GM19455 (cell line): ENCODE data around the gene PTPRD.

Experiments used
- ATAC-seq: cut with Tn5 transposase; IDR thresholded peaks from one replicate; pipeline ENCODE4 v1.9.1; 2021; ENCODE audit not compliant: unreplicated experiment

PTPRD gene

GRCh38 chr9:9621355-9621940 is 991.4 kb downstream of the PTPRD start:
- ATAC-seq: no peak

DNA sequence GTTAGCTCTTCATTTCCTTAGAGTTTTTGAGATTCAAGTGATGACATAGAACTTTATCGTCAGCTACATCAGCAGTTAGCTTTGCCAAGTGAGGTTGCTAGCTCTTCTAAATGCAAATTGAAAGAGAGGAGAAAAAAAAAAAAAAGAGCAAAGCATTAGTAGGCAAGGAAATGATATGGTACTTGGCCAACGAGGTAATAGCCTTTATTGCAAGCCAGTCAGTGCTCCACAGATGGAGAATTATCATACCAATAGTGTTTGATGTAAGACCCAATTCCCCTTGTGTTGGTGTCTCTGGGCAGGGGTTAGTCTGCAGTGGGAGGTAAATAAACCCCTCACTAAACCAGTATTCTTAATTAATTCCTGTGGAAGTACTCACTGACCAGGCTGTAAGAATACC is 992.1 kb downstream of the PTPRD start:
- ATAC-seq: no peak

DNA sequence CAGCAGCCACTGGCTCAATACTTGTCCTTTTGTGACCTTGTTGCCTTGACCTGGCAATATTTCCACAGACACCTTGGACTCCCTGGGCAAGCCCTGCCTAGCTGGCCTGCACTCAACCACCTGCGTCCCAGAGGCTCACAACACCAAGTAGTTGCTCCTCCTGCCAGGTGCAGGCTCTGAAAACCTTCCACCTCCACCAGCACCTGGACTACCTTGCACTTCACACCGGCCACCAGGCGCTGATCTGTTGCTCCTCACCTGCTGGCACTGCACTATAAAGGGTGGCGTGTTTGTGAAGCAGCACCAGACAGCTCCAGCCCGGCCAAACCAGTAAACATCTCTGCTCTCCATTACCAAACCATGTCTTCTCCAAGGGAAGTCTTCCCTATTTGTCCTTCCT is 997.7 kb downstream of the PTPRD start:
- no peak for ATAC-seq

- no peak for ATAC-seq
Measured at GRCh38 chr9:9614607-9615006, 998.2 kb downstream of the PTPRD start.

DNA sequence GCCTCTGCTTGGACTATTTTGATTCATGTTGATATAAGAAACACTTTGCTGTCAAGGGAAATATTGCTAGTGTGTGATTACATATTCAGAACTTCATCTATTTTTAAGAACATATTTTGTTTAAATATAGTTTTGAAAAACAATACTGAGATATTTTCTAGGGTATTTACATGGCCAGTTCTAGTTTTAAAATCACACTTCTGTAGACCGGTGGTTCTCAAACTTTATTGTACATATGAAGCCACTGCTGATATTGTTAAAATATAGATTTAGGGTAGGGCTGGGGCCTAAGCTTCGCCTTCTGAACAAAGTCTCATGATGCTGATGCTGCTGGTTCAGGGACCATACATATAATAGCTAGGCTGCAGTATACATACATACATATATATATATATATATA is 1000.0 kb downstream of the PTPRD start:
- ATAC-seq: peak; percentile 61

DNA sequence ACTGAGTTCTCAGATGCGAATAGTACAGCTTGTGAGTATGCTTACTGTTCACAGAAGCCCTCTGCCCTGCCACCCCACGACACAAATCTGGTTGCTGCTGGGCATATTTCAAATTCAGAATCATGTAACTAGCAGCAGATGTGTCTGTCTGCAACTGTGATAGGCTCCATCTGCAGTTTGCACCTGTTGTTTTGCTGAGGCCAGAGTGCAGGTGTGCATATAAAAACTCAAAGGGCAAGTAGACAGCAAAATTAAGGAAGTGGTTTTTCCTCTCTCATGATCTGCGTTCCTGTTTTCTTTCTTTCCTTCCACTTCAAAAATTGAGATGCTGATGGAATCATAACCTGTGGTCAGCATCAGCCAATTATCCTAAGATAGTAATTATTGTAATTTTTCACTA is 1000.5 kb downstream of the PTPRD start:
- ATAC-seq: peak; percentile 67

DNA sequence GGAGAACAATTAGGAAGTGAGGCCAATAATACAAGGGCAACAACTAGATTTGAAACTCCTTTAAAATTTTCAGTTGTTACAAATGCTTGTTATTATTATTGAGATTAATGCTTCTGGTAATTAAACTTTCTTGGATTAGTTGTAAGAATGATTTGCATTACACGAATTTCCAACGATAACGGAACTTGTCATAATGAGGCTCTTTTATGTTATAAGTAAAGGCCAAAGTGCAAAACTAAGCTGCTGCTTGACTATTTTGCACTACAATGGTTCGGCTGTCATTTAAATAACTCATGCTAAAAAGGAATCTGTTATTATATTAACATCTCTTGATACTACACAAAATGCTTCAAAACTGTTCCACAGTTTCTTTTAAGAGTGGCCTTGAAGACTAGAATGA is 1007.1 kb downstream of the PTPRD start:
- no peak for ATAC-seq

- no peak for ATAC-seq
Measured at GRCh38 chr9:9603345-9603744, 1009.5 kb downstream of the PTPRD start.

DNA sequence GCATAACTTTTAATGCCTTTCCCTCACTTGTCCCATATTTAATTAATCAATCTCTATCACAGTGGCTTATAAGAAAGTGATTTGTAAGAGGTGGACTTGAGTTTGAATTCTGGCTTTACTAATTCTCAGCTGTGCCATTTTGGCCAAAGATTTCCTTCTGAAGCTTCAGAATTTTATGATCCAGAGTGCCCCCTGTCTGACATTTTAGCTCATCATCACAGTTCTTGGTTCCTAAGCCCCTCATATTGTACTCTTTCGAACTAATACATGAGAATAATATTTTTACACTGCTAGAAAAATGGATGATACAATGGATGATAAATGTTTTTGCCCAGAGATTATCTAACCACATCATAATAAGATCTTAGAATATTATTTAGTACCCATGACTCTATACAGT is 1014.1 kb downstream of the PTPRD start:
- ATAC-seq: no peak

DNA sequence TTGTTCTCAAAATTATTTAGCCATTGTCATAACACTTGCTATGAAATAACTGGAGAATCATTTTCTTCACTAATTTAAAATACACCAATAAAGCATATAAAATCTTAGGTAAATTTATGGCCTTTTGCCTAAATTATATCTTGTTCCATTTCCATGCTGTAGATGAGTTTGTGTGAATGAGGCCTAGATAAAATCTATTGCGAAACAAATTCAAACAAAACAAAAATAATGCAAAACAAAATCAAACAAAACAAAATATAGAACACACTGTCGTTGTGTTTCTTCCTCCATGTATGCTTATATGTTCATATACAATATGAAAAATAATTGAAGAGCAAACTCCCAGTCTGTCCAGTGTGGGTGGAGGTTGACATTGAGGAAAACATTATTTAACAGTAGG is 1020.7 kb downstream of the PTPRD start:
- ATAC-seq: no peak

GRCh38 chr9:9585920-9586319 is 1026.9 kb downstream of the PTPRD start:
- ATAC-seq: no peak

DNA sequence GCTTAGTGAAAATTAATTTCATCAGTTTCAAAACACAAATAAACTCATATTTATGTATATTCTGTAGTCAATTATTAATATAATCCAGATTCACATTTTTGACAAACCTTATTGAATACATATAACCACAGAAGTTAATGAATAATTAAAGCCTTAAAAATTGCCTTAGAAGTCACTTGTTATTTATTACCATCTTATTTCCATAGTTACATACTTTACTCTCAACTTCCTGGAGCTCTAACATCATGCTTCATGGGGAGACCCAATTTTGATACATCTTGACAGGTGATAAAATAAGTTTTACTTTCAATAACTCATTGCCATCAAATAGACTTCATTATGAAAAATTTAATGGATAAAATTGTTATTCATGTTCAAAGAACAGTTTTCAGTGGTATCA is 1038.7 kb downstream of the PTPRD start:
- ATAC-seq: no peak

GRCh38 chr9:9565700-9566099 is 1047.1 kb downstream of the PTPRD start:
- no peak for ATAC-seq

DNA sequence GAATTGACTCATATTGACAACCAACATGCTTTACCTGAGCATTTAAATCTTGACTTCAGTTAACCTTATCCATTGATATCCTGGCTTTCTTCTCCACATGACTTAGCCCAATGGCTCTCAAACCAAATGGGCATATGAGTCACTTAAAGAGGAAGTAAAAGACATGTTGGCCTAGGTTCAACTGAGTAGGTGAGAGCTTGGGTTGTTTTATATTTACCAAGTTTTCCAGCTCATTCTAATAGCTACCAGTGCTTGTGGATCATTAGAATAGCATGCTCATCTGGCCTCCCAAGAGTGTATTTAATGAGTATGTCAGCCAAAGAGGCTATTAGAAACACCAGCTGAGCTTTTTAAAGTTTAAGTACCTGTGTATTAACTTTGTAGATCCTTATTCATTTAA is 1049.0 kb downstream of the PTPRD start:
- no peak for ATAC-seq

- no peak for ATAC-seq
Measured at GRCh38 chr9:9560382-9561035, 1052.3 kb downstream of the PTPRD start.

DNA sequence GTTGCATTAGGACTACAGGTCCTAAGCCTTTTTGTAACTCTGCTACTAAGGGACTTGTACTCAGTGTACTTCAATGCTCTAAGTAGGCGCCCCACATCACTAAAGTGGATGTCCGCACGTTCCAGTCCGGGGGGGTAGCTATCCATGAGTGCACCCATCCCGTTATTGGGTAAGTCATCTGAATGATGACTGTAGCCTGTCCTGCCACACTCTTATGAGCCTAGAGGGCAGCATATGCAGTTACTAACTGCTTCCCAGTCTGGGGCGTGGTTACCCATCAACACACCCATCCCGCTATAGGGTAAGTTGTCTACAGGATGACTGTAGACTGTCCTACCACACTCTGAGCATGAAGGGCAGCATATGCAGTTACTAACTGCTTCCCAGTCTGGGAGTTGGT is 1053.9 kb downstream of the PTPRD start:
- ATAC-seq: no peak

- ATAC-seq: no peak
Measured at GRCh38 chr9:9557804-9558334, 1054.9 kb downstream of the PTPRD start.

DNA sequence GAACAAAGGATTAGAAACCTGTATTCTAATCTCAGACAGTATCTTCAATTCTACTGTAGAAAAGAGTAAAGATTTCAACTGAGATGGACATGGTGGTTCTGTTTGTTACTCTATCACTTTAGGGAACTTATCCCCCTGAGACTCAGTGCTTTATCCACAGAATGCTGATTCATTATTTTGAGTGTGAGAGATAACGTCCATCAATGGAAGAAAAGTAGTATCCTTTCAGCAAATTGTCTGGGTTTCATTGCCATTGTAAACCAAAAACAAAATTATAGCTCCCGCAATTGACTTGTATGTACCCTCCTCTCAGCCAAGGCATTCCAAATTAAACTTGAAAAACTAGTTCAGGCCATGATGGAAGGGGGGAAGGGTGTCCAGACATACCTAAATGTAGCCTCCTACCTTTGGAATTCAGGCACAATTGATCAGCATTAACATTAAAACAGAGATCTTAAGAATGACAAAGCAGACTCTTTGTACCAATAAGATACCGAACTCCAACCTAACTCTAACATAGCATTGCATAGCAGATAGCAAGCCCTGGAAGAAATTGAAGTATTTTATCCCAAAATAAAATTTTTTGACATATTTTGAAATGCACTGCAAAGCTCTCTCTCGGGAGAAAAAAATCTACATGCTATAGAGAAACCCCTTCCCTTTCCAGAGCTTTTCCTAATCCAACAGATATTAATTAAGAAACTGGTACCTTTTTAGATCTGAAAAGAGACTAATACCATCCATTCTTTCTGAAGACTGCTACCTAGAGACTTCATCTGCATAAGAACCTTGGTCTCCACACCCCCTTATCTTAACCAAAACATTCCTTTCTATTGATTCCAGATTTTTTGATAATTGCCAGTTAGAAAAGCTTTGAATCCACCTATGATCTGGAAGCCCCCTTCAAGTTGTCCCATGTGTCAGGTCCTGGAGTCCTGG is 1055.7 kb downstream of the PTPRD start:
- ATAC-seq: no peak

DNA sequence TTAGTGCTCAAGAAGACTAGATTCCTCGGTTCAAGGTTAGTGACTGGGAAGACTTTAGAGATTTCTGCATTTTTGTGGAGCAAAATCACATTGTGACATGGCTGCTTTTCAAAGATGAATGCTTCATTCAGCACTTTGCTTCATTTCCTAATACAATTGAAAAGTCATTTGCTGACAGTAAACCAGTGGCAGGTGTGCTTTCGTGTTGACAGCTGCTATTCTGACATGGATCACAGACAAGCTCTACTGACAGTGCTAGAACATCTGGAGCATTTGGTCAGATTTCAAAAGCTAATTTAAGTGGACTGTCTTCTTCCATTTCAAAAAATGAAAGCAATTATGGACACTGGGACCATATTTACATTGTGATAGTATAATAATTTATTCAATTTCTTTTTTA is 1060.1 kb downstream of the PTPRD start:
- no peak for ATAC-seq

DNA sequence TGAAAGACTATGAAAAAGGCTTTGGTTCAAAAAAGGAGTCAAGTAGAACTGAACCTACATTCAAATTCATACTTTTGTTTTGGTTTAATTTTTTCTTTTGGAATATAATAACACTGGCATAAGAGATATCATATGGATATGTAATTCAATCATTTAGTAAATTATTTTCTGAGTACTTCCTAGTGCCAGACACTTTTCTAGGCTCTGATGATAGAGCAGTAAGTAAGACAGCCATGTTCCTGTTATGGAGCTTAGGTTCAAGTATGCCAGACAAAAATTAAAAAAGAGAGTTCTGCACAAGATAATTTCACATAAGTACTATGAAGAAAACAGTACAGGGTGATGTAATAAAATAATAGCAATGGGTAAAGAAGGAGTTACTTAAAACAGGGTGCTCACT is 1074.0 kb downstream of the PTPRD start:
- no peak for ATAC-seq

GRCh38 chr9:9538356-9538755 is 1074.4 kb downstream of the PTPRD start:
- ATAC-seq: no peak

DNA sequence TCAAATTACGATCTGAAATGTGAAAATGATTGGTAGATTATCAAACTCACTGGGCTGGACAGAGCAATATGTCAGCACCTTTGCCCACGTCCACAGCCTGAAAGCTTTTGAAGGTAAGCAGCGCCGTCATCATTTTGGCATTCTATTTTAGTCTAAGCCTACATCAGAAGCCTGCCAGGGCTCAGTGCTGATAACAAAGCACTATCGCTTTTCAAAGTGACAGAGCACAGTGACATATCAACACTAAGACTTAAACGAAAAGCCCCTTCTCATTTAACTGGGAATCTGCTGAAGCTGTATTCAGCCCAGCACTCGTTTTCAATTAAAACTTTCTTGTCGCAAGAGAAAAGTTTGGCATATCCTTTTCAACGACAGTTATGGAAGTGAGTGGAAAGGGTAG is 1076.3 kb downstream of the PTPRD start:
- ATAC-seq: no peak
